Fibroblast of the conjunctiva (primary cell): ENCODE results near the gene ZDHHC1.
"Not testable (repeated sequence)": the region's sequence is repeated elsewhere in the genome, so short reads cannot be mapped to it uniquely, and the experiment has no call there.

Source experiments
- DNase-seq: peaks from one replicate; pipeline ENCODE4 v3.0.0-alpha.2; 2010; ENCODE audit warnings: low read depth

Gene ZDHHC1

DNA sequence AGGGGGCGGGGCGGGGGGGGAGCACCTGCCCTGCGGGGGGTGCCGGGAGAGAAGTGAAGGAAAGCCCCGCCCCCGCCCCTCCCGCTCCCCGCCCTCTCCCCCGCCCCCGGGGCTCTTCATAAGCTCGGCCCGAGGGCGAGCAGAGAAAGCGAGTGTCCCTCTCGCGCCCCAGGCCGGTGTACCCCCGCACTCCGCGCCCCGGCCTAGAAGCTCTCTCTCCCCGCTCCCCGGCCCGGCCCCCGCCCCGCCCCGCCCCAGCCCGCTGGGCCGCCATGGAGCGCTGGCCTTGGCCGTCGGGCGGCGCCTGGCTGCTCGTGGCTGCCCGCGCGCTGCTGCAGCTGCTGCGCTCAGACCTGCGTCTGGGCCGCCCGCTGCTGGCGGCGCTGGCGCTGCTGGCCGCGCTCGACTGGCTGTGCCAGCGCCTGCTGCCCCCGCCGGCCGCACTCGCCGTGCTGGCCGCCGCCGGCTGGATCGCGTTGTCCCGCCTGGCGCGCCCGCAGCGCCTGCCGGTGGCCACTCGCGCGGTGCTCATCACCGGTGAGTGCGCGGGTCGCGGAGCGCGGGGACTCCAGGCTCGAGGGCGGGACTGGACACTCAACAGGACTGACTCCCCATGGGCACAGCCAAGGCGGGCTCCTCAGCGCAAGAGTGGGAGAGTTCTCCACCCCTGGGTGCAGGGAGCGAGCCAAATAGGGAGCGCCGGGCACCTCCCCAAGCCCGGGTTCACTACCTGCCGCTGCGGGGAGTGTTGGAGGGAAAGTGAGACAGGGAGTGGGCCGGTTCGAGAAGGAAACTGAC lies 14.9 kb upstream of the ZDHHC1 start, which contains the start of gene HSD11B2:
Gene HSD11B2 (plus strand): TSS at position 145 of the 798 bp plus-strand sequence. CDS start 128 bp downstream, at position 273.
- no peak for DNase-seq

DNA sequence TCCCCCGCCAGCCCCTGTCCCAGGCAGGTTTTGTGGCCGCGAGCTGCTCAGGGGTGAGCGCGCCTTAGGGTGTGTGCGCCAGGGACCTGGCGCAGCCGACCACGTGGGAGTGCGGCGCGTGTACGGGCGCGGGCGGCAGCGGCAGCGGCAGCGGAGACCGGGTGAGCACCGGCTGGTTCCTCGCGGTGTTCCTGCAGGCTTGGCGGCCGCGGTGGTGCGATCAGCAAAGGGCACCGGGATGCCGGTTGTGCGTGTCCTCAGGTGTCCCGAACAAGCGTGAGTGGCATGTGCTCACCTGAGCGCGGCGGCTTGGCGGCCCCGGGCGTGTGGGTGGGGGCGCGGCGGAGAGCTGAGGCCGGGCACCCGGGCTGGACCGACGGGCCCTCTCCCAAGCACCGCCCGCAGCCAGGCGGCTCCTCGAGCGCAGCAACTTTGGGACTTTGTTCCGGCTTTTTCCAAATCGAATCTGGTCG lies 14.3 kb upstream of the ZDHHC1 start:
- DNase-seq = no peak

DNA sequence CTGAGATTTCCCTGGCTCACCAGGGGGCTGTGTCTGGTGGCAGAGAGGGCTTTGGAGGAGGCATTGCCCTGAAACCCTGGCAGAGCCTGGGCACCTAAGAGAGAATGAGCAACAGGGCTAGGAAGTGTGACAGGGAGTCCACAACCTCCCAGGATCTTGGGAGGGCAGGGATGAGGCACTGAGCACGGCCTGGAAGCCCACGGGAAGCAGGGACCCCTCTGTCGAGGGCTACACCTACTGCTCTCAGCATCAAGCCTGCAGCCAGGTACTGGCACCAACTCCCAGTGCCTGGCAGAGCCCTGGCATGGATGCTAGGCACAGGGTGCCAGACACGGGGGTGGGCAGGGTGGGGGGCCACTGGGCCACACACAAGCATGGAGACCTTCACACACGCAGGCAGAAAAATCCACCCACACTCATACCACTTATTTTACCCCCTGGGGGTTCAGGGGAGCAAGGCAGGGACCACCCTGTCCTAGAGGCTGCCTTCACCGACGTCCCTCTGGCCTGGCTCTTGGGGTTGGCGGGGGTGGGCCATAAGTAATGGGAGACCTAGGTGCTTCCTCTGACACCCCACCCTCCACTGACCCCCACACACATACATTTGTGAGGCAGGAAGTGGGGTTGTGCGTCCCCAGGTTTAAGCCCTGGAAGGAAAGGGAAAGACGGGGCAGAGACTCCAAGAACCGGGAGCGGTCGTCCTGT lies 13.7 kb upstream of the ZDHHC1 start:
- DNase-seq = no peak

DNA sequence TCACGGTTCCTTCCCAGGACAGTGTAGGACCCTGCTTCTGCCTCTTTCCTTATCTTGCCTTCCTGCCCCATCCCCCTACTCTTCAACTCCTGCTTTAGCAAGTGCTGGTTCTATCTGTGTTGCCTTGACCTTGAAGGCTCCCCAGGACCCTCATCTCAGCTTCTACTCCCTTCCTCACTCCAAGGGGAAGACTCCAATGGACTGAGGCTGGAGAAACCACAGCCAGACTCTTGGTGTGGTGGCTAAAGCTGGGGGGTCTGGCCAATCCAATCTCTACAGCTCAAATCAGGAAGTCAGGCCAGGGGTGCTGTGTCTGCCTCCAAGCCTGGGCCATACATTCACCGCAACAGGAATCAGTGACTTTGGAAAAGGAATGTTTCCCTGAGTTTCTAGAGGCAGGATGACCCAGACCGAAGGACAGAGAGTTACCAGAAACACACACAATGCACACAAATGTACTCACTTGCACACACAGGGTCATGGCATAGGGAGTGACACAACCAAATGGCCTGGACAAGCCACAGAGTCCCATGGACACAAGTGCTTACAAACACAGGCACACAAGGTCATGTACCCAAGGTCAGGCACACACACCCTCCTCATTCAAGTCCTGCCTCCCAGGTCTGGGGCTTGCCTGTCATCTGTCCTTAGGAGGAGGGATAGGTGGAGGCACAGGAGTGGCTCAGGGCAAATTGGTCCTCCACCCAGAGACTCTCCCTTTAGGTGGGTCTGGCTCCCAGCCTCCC lies 12.9 kb upstream of the ZDHHC1 start:
- no peak for DNase-seq

DNA sequence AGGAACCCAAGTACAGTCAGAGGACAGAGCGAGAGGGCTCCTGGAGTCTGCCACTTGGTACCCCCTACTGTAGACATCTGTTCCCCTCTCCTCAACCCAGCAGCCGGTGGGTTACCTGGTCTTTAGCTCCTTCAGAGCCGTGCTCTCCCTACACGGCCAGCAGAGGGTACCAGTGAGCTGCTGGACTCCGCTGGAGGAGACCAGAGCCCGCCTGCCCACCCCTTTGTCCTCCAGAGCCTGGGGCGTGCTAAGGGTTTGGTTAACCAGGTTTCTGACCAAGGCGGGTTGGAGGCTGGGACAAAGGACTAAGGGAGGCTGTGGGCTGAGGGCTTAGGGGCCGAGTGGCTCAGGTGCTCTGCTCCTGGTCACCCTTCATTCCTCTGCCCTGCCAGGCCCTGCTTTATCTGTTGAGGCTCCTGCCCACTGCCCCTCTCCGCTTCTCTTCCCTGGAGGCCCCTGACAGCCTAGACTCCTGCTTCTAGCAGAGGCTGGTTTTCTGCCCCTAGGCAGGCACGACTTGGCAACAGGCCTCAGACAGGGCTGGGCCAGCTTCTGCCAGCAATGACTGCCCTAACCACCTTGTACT lies 12.0 kb upstream of the ZDHHC1 start:
- DNase-seq = no peak

DNA sequence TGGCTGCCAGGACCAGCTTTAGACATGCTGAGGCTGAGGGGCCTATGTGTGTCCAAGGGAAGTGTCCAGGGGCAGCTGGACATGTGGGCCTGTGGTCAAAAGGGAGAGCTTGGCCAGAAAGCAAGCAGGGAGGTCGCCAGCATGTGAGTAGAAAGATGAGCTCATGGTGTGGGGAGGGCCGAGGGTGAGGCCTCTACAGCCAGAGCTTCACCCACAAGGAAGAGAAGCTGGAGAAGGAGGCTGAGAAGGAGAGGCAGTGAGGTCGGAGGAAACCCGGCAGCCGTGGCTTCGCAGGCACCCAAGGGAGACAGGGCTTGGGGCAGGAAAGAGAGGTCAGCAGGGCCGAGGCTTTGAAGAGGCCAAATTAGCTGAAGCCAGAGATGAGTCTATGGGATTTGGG lies 10.7 kb upstream of the ZDHHC1 start:
- DNase-seq = no peak

DNA sequence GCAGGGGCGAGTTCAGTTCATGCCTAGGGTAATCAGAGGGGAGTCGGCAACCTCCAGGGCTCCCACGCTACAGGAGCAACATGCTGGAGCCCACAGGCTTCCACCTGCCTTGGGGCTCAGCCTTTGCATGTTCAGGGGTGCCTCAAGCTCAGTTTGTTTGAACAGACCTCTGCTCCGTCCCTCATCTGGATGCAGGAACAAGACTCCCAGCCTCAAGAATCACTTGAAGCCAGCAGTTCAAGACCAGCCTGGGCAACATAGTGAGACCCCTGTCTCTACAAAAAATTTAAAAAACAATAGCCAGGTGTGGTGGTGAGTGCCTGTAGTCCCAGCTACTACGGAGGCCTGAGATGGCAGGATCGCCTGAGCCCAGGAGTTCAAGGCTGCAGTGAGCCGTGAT lies 9.7 kb upstream of the ZDHHC1 start:
- no peak for DNase-seq

DNA sequence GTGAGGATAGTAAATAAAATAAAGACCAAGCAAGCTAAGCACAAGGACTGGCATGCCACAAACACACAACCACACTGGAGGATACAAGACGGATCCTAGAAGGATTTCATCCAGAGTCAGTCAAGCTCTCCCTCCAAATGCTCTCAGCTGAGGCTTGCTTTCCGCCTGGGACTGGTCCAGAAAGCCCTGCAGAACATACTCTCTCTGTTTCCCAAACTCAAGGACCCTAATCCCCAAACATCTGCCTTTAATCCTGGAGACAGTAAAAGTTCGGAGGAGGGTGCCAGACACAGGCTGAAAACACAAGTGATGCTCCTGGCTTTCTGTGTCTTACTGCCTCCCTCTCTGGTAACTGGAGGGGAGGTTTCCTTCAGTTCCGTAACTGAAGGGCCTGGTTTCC lies 9.3 kb upstream of the ZDHHC1 start:
- DNase-seq = no peak

DNA sequence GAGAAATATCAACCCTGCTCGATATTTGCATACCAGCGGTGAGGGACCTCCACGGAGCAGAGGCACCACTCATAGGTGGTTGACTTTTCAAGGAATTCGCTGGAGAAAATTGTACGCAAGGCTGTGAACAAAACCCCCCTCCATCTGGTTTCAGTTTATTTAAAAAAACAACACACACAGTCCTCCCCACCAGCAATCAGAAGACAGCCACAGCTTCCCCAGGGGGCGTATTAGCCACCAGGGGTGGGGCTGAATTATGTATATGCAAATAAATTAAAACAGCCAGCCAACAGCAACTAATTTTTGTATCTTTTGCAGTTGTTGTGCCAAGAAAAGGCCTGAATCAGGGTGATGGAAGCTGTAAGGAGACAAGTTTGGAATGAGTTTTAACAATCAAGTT lies 8.8 kb upstream of the ZDHHC1 start:
- DNase-seq = no peak

DNA sequence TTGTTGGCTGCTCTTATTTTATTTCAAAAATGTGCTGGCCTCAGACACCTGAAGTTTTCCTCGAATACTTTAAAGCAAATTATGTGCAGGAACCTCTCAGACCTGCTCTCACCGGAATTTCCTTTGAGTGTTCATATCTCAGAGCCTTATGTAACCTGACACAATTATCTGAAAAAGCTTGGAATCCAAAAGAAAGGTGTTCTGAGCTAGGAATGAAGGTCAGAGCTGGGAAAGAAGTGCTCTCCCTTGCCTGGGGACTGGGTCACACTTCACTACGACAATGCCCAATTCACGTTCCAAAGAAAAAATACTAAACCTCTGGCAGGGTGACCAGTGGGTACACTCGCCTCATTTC lies 8.0 kb upstream of the ZDHHC1 start:
- DNase-seq = no peak

DNA sequence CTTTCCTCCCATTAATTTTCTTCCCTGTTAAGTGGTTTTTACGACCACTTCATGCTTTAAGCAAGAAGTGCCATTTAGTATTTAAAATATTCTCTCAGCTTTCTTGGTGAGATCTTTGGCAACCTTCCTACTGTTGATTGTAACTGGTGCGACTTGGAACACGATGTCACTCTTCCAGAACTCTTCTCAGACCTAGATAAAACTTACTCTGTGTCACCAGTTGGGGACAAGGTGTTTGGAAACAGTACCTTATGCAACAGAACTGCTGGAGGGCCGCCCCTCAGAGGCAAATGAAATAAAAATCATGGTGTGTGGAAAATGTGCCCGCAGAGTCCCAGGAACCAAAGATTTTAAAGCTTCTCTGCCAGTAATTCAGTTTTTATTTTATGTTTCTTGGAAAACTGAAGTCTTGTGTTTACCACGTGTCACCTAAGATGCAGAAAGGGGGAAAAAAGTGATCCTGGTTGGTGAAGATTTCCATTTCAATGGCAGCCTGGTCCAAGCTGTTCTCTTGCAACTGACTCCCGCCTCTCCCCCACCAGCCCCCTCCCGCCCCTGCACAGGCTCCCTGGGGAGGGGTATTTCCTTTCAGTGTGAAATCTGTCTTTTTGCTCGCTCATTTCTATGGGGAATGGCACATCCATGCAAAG lies 7.5 kb upstream of the ZDHHC1 start:
- DNase-seq = no peak

DNA sequence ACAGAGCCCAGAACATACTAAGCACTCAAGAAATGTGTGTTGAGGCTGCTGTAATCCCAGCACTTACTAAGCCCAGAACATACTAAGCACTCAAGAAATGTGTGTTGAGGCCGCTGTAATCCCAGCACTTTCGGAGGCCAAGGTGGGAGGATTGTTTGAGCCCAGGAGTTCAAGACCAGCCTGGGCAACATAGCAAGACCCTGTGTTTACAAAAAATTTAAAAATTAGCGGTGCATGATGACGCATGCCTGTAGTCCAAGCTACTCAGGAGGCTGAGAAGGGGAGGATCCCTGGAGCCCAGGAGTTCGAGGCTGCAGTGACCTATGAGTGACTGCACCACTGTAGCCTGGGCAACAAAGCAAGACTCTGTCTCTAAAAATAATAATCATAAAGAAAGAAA lies 6.7 kb upstream of the ZDHHC1 start:
- DNase-seq = no peak

DNA sequence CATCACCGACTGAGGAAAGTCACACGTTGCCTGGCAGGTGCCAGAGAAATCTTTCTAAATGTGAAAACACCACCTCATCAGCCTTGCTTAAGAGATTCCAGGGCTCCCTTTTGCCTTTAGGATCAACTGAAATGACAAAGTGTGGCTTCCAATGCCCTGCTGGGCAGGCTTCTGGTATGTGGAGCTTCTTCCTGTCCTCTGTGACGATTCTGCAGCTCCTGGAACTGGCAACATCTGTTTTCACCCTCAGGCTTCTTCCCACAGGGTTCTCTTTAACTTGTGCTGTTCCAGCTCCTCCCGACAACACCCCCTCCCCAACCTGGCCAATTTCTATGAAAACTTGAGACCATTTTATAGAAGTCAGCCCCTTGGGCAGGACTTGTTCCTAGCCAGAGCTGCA lies 4.8 kb upstream of the ZDHHC1 start:
- no peak for DNase-seq

DNA sequence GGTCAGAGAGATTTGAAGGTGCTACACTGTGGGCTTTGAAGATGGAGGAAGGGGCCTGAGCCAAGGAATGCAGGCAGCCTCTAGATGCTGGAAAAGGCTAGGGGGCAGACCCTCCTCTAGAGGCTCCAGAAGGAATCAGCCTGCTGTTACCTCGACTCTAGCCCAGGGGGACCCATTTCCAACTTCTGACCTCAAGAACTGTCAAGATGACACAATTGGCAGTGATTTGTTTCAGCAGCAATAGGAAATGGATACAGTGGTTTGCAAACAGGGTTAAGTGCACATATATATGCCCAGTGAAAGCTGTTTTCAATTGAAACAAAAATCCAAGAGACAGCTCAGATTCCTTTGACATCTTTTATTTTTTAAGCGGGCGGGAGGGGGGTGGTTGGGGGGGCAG lies 3.7 kb upstream of the ZDHHC1 start:
- no peak for DNase-seq

DNA sequence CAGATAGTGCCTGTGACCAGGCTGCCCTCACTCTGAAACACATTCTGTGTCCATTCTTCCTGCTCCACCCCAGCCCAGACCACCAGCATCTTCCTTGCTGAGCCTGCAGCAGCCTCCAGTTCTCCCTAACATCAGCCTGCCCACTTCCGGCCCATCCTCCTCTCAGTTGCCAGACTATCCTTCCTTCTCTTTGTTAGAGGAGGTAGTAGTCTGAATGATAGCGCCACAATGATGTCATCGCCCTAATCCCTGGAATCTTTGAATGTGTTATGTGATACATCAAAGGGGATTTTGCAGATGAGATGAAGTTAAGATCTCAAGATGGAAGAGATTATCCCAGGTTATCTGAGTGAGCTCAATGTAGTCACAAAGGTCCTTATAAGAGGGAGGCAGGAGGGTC lies 3.2 kb upstream of the ZDHHC1 start:
- DNase-seq = no peak

DNA sequence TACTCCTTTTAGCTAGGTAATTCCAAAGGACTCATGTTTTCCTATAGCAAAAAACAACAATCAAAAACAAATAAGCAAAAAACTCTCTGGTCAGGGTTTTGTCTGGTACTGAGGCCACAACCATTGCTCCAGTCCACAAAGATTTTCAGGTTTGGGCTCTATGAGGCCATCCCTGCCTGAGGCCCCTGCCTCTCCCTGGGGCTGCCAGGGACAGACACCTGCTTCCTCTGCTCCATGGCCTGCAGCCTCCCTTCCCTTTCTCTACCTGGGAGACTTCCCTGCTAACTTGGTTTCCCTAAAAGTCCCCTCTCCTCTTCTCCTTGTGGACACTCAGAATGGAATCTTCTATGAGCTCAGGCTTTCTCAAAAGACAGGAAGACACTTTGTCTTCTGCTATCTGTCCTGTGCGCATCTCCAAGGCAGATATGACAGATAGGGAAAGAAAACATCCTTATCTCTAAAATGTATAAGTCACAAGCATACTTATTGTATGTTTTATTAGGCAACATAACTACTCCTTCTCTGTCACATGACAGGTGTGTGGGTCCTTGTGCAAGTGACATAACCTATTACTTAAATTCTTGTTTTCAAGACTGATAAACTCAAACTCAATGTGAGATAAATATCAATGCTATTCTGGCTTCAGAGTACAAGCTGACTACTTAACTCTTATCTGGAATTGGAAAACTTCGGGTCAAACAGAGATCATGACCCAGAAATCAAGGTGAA lies 1.2 kb upstream of the ZDHHC1 start:
- no peak for DNase-seq

DNA sequence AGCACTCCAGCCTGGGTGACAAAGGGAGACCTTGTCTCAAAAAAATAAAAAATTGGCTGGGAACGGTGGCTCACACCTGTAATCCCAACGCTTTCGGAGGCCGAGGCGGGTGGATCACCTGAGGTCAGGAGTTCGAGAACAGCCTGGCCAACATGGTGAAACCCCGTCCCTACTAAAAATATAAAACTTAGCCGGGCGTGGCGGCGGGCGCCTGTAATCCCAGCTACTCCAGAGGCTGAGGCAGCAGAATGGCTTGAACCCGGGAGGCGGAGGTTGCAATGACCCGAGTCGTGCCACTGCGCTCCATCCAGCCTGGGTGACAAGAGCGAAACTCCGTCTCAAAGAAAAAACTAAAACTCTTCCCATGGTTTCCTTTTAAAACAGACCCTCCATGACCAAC lies 856 bp downstream of the ZDHHC1 start:
- not testable (repeated sequence) for DNase-seq

DNA sequence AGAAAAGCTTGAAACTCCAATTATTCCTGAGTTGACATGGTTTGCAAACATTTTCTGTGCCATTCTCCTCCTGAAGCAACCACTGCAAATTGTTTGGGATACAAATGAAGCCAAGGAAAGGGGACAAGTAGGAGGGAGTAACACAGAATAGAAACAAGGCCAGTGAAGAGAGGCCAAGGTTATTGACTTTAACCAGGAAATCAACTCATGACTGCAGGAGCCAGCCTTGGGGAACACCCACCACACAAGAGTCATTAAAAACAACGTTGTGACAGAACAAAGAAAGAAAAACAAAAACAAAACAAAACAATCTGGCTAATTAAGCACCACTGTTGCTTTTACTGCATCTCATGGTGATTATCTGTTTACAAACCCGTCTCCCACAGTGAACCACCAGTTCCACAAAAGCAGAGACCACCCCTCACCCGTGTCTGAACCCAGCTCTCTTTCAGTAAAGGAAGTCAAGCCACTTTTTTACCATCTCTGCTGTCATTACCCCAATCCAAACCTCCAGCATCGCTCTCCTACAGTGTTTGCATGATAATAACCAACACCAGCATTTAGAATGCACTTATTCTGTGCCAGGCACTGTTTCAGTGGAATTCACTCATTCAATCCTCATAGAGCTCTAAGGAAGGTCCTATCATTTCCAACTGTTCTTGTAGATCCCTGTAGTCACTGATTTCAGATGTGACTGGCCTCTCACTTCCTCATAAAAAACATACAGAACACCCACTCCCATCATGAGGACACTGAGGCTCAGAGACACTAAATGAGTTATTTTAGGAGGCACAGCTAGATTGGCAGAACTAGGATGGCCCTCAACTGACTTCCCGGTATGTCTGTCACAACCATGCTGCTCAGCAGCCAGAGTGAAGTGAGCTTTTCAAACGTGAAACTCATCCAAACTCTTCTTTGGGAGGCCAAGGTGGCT lies 2.0 kb downstream of the ZDHHC1 start:
- DNase-seq = no peak

DNA sequence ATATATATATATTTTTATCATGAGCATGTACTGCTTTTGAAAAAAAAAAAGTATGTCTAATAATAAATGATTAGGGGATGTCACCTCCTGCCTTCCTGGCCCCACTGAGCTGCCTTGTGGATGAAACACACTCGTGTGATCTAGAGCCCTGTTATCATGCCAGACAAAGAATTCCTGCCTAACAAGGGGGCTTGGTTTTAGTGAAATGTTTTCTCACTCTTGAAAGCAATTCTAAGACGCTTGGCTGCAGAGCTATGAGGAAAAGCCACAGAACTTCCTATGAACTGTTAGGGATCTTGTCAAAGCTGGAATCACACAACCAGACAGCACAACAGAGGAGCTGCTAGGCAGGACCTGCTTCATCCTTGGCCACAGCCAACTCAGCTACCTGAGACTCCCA lies 4.0 kb downstream of the ZDHHC1 start:
- no peak for DNase-seq

DNA sequence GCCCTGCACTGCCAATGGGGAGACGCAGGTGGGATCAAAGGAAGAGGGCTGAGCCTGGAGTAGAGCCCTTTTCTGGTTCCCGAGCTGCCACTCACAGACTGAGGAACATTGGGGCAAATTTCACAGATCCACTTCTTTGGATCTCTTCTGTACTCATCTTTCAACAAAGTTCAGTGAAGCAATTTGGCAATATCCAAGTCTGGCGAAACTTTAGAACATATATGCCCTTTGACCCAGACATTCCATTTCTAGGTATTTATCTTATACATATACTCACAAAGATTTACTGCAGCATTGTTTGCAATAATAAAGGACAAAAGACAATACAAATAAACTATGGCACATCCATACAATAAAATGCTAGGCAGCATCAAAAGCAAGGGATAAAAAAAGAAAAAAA lies 4.9 kb downstream of the ZDHHC1 start:
- DNase-seq = no peak
